NCI-H226 (cell line): ENCODE data around the gene FBXO22.
"Not testable (repeated sequence)": the region's sequence is repeated elsewhere in the genome, so short reads cannot be mapped to it uniquely, and the experiment has no call there.

Experiments used
- DNase-seq: peaks from one replicate; pipeline ENCODE4 v3.0.0-alpha.2; 2015

FBXO22 gene

GRCh38 chr15:75921732-75922703, 18.3 kb downstream of the FBXO22 start:
- peak; percentile 97 for DNase-seq

- DNase-seq: no peak
These were observed 20.1 kb downstream of the FBXO22 start for GRCh38 chr15:75923756-75924155.

- DNase-seq: no peak
These were observed 20.9 kb downstream of the FBXO22 start for GRCh38 chr15:75924576-75924975.

- no peak for DNase-seq
These were observed 21.8 kb downstream of the FBXO22 start for GRCh38 chr15:75925440-75925839.

DNA sequence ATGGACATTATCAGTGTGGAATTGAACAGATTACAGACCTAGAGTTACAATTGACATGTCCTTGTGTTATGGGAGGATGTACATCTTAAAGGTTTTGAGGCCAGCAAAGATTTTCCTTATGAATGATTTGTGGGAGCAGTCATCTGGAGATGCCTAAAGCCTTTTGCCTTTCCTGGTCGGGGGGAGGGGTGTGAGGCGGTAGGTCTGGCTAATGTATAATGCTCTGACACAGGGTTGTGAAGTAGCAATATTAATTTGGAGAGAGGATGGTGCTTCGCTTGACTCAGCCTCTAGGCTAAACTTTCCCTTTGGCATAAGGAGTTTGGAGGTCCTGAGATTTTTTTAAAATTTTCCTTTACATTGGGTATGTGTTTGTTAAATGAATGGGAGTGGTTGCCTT, 23.3 kb downstream of the FBXO22 start:
- no peak for DNase-seq

DNA sequence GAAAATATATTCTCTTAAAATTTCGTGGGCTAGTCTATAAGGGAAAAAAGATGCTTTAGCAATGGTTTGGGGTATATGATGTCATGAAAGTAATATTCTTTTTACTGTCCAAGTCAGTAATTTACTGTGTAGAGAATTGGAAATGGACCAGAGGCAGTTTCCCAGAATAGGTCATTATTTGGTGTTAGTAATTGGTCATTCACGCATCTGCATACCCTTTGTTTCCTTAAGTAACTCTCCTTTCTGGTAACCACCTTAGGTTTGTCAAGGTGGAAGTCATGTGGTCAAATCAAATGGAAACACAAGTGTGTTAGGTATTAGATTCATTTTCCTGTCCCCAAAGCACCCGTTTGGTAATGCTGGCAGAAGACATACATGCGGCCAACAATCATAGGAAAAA, 23.9 kb downstream of the FBXO22 start:
- no peak for DNase-seq

GRCh38 chr15:75928680-75929608, 25.3 kb downstream of the FBXO22 start:
- DNase-seq: no peak

GRCh38 chr15:75929799-75930565, 26.3 kb downstream of the FBXO22 start:
- DNase-seq: peak; percentile 32

- no peak for DNase-seq
These were observed 27.2 kb downstream of the FBXO22 start for GRCh38 chr15:75930866-75931265.

DNA sequence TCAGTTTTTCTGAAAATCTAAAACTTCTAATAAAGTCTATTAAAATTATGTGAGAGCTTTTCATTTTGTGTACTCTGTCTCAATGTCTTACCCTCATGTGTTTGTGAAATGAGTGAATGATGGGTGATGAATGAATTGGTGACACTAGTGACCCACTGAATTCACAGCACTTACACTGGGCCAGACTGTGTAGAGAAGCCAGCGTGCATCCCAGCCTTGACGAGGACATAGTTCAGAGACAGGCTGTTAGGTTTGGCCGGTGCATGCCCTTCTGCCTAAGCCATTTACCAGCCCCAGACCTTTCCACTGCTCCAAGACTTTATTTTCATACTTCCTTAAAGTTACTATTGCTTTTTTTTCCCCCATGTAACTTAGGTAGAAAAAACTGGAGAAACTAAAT, 38.8 kb downstream of the FBXO22 start:
- no peak for DNase-seq

GRCh38 chr15:75943246-75943645, 39.6 kb downstream of the FBXO22 start:
- DNase-seq: no peak

DNA sequence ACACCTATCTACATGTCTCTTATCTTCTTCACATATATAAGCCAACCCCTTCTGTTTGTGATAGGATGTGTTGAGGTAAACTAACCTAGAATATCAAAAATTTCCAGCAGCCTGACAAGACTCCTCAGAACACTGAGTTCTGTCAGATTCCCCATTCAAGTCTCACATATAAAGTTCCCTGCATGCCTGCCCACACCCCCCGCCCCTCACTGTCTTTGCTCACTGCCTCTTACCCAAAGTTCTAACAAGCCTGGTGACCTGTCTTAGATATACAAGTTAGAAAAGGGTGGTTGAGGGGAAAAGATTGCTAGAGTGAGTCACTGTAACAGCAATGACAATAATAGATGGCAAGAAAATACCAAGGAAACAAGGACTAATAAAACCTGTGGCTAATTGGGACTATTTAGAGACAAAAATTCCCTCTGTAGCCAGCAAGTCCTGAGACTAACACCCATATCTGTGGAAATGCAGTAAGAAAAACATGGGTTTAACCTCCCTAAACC, 40.1 kb downstream of the FBXO22 start:
- DNase-seq: no peak

DNA sequence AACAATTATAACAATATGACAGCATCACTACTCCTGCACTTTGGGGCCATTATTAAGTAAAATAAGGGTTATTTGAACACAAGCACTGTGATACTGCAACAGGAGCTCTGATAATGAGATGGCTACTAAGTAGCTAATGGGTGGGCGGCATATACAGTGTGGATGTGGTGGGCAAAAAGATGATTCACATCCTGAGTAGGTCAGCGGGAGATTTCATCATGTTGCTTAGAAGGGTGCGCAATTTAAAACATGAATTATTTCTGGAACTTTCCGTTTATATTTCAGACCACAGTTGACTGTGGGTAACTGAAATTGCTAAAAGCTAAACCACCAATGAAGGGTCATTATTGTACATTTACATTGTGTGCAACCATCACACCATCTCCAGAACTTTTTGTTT, 42.3 kb downstream of the FBXO22 start:
- DNase-seq: peak; percentile 56

DNA sequence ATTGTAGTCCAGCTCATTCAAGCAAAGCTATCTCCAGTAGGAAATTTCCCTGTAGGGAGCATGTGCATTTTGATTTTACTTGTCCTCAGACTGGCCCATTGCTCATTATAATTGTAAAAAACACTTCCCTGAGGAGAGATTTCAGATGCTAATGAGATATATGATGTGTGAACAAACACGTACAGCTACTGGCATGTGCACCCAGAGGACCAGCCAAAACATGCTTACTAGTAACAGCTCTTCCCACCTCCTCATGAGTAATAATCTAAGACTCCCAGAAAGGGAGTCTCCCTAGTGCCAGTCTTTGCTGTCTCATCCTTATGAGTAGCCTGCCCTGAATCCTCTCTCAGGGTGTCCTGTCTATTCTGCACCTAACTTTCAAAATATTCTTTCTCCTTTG, 43.4 kb downstream of the FBXO22 start:
- DNase-seq: peak; percentile 98

DNA sequence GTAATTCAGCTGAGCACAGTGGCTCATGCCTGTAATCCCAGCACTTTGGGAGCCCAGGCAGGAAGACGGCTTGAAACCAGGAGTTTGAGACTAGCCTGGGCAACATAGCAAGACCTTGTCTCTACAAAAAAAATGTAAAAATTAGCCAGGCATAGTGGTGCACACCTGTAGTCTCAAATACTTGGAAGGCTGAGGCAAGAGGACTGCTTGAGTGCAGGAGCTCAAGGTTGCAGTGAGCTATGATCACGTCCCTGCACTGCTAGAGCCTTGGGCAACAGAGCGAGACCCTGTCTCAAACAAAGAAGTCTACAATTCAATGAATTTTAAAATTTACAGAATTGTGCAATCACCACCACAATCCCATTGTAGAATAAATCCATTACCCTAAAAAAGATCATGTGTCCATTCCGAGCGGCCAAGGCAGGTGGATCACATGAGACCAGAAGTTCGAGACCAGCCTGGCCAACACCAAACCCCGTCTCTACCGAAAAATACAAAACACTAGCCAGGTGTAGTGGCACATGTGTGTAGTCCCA, 45.2 kb downstream of the FBXO22 start:
- DNase-seq: no peak

GRCh38 chr15:75952525-75952924, 48.8 kb downstream of the FBXO22 start:
- no peak for DNase-seq

- no peak for DNase-seq
These were observed 52.0 kb downstream of the FBXO22 start for GRCh38 chr15:75955720-75956119.

DNA sequence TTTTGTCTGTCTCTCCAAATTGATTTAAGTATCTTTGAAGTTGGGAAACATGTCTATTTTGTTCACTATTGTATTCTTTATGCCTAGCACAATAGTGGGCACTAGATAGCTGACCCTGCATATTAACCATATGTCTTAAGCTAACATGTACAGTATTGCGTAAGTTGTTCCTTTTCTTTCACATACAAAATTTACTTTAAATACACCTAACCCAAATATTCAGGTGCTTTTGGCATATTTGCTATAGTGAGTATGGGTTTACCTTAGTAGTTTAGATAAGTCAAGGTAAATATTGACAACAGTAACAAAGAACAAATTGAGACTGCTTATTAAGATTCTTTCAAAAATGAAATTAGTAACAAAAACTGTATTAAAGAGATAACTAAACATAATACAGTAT, 57.7 kb downstream of the FBXO22 start:
- no peak for DNase-seq

GRCh38 chr15:75966073-75966472, 62.4 kb downstream of the FBXO22 start:
- DNase-seq: peak; percentile 38

GRCh38 chr15:75976766-75977165, 73.1 kb downstream of the FBXO22 start:
- DNase-seq: not testable (repeated sequence)

DNA sequence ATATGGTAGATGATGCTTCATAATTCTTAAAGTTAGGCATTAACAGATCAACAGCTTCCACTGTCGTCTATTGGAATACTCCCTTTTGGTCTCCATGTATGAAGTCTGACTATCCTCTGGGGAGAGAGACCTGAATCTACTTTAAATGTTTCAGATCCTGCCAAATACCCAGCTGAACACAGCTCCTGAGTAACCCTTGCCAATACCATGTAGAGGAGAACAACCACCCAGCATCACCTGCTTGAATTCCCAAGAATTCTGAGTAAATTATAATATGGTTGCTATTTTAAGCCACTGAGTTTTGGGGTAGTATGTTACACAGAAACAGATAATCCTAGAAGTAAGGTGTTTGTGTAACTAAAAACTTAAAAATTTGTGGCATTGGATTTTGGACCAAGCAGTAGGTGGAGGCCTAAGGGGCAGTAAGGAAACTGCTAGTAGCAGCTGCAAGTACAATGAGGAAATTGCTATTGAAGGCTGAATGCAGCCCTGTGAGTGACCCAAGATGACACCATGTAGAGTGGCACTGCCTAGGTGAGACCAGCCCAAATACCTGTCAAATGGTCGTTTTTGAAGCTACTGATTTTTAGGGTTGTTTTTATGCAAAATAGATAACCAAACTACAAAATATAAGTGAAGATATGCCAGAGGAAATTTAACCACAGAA, 77.6 kb downstream of the FBXO22 start:
- DNase-seq: no peak

- DNase-seq: no peak
These were observed 78.8 kb downstream of the FBXO22 start for GRCh38 chr15:75982468-75982867.
